H1 (cell line): ENCODE results near the gene ATE1. TPM values are rescaled to one million over a fixed set of nuclear protein-coding genes. Genes with fewer than 3 reads are reported as not detected.

ENCODE experiments used
- CTCF ChIA-PET: fragments of 300-600 bp; sonication (Branson Sonifier 250); formaldehyde crosslinking; loops from one replicate; lab custom pipeline; 2021; ENCODE audit not compliant: partially characterized antibody; lab: Charles Lee
- POLR2A ChIA-PET: fragments of 300-600 bp; sonication (Branson Sonifier 250); formaldehyde crosslinking; loops from one replicate; lab custom pipeline; 2021; ENCODE audit warnings: inconsistent platforms; ENCODE audit not compliant: partially characterized antibody; lab: Charles Lee
- DNase-seq, 2 experiments: peaks; one replicate each; pipeline versions ENCODE4 v3.0.0 to v3.0.0-alpha.2; 2010 to 2022; ENCODE audit warnings: low spot score in 2 of 2, low read depth in 1 of 2, mixed read lengths in 1 of 2
- FAIRE-seq: peaks from 2 replicates; lab custom pipeline; 2011; peaks lifted over from hg19 to GRCh38; lab: Jason Lieb, UNC
- H2AFZ ChIP-seq: 2 replicates; pipeline ENCODE4 v1.8.1; 2012; ENCODE audit warnings: low read length, inconsistent platforms
- H2AK5ac ChIP-seq: 2 replicates; pipeline ENCODE4 v1.6.1; 2013; ENCODE audit warnings: low read depth, low read length
- H2BK120ac ChIP-seq: replicated peaks from 2 replicates; pipeline ENCODE3; 2013; ENCODE audit warnings: low read depth, low read length, inconsistent platforms
- H2BK12ac ChIP-seq: 2 replicates; pipeline ENCODE4 v1.6.1; 2013; ENCODE audit warnings: low read depth, low read length
- H2BK15ac ChIP-seq: 2 replicates; pipeline ENCODE4 v1.6.1; 2013; ENCODE audit warnings: low read length
- H2BK20ac ChIP-seq: 2 replicates; pipeline ENCODE4 v1.6.1; 2013; ENCODE audit warnings: low read length
- H2BK5ac ChIP-seq: 2 replicates; pipeline ENCODE4 v1.6.1; 2013; ENCODE audit warnings: low read depth, low read length
- H3K14ac ChIP-seq: 2 replicates; pipeline ENCODE4 v1.6.1; 2013; ENCODE audit warnings: inconsistent platforms; ENCODE audit not compliant: insufficient read length
- H3K18ac ChIP-seq: 2 replicates; pipeline ENCODE4 v1.6.1; 2013; ENCODE audit warnings: low read length; ENCODE audit errors: extremely low read depth
- H3K23ac ChIP-seq: 2 replicates; pipeline ENCODE4 v1.6.1; 2013; ENCODE audit warnings: inconsistent platforms; ENCODE audit not compliant: insufficient read length
- H3K23me2 ChIP-seq: 2 replicates; pipeline ENCODE4 v1.6.1; 2013; ENCODE audit warnings: low read depth, low read length
- H3K27ac ChIP-seq: 2 replicates; pipeline ENCODE4 v1.6.1; 2011; ENCODE audit warnings: low read depth, low read length, inconsistent platforms
- H3K27me3 ChIP-seq, 4 experiments: replicated peaks in 1 of 4; 1 replicate in 1 of 4; 2 replicates in 3 of 4; pipeline versions ENCODE4 v1.6.1 to v1.8.1; 2011 to 2013; ENCODE audit warnings: low read length in 3 of 4, mild to moderate bottlenecking in 3 of 4, inconsistent platforms in 2 of 4, mixed read lengths in 2 of 4, moderate library complexity in 1 of 4; ENCODE audit not compliant: control insufficient read depth in 3 of 4, insufficient read depth in 3 of 4; ENCODE audit errors: extremely low read depth in 1 of 4
- H3K36me3 ChIP-seq, 4 experiments: 2 replicates each; pipeline versions ENCODE4 v1.6.1 to v1.8.1; 2011 to 2013; ENCODE audit warnings: mild to moderate bottlenecking in 4 of 4, low read length in 3 of 4, moderate library complexity in 2 of 4, control low read depth in 1 of 4, inconsistent platforms in 1 of 4; ENCODE audit not compliant: insufficient read depth in 4 of 4, control insufficient read depth in 2 of 4
- H3K4ac ChIP-seq: replicated peaks from 2 replicates; pipeline ENCODE3; 2013; ENCODE audit warnings: low read length, low read depth, mixed read lengths, inconsistent platforms; ENCODE audit not compliant: insufficient read length
- H3K4me1 ChIP-seq, 4 experiments: replicated peaks in 1 of 4; 1 replicate in 1 of 4; 2 replicates in 3 of 4; pipeline versions ENCODE4 v1.6.1 to v1.8.1; 2011 to 2013; ENCODE audit warnings: low read length in 3 of 4, inconsistent platforms in 2 of 4, mixed read lengths in 1 of 4; ENCODE audit not compliant: insufficient read depth in 4 of 4, control insufficient read depth in 3 of 4
- H3K4me2 ChIP-seq, 2 experiments: 2 replicates each; pipeline versions ENCODE4 v1.6.1 to v1.8.1; 2011 to 2013; ENCODE audit warnings: low read depth in 2 of 2, low read length in 2 of 2, control low read depth in 1 of 2, inconsistent platforms in 1 of 2, mild to moderate bottlenecking in 1 of 2; ENCODE audit not compliant: insufficient read depth in 1 of 2
- H3K4me3 ChIP-seq, 4 experiments: fragments of 200-600, 300-600 bp in 1 of 4; sonication (generic), shearing (Covaris generic), sonication (Bioruptor Twin) in 1 of 4; 2 replicates each; pipeline versions ENCODE4 v1.5.1 to v1.8.1; 2011 to 2016; ENCODE audit warnings: low read length in 4 of 4, low read depth in 3 of 4, control low read depth in 2 of 4, inconsistent platforms in 2 of 4, mild to moderate bottlenecking in 2 of 4, mixed read lengths in 1 of 4, moderate library complexity in 1 of 4; ENCODE audit not compliant: insufficient read depth in 2 of 4; ENCODE audit errors: extremely low read depth in 1 of 4
- H3K56ac ChIP-seq: replicated peaks from 2 replicates; pipeline ENCODE3; 2013; ENCODE audit warnings: low read depth, mild to moderate bottlenecking, mixed read lengths, low read length, inconsistent platforms; ENCODE audit not compliant: insufficient read length
- H3K79me1 ChIP-seq: 2 replicates; pipeline ENCODE4 v1.6.1; 2013; ENCODE audit warnings: low read depth, low read length, control low read depth
- H3K79me2 ChIP-seq, 2 experiments: 2 replicates each; pipeline versions ENCODE4 v1.6.1 to v1.8.1; 2012 to 2013; ENCODE audit warnings: low read length in 2 of 2, mild to moderate bottlenecking in 2 of 2, inconsistent platforms in 1 of 2; ENCODE audit not compliant: insufficient read depth in 2 of 2, control insufficient read depth in 1 of 2
- H3K9ac ChIP-seq, 4 experiments: replicated peaks in 1 of 4; 1 replicate in 1 of 4; 2 replicates in 3 of 4; pipeline versions ENCODE4 v1.6.1 to v1.8.1; 2011 to 2013; ENCODE audit warnings: low read depth in 3 of 4, low read length in 3 of 4, control low read depth in 2 of 4, mild to moderate bottlenecking in 2 of 4, moderate library complexity in 2 of 4, inconsistent platforms in 1 of 4; ENCODE audit errors: extremely low read depth in 1 of 4
- H3K9me3 ChIP-seq, 2 experiments: 2 replicates each; pipeline versions ENCODE4 v1.6.1 to v1.8.1; 2012 to 2013; ENCODE audit warnings: mild to moderate bottlenecking in 2 of 2, moderate library complexity in 2 of 2, control low read depth in 1 of 2, inconsistent platforms in 1 of 2, low read depth in 1 of 2, low read length in 1 of 2, mixed read lengths in 1 of 2; ENCODE audit not compliant: insufficient read depth in 2 of 2
- H4K20me1 ChIP-seq, 2 experiments: replicated peaks in 1 of 2; 2 replicates each; pipeline versions ENCODE3 to v1.8.1; 2011 to 2013; ENCODE audit warnings: inconsistent platforms in 2 of 2, low read length in 2 of 2, mild to moderate bottlenecking in 1 of 2; ENCODE audit not compliant: insufficient read depth in 2 of 2, control insufficient read depth in 1 of 2
- H4K5ac ChIP-seq: 2 replicates; pipeline ENCODE4 v1.6.1; 2013; ENCODE audit warnings: low read length, low read depth, mixed read lengths, inconsistent platforms; ENCODE audit not compliant: insufficient read length
- H4K8ac ChIP-seq: 2 replicates; pipeline ENCODE4 v1.8.0; 2013; ENCODE audit warnings: mild to moderate bottlenecking, moderate library complexity, low read length, inconsistent platforms; ENCODE audit not compliant: insufficient read depth; ENCODE audit errors: extremely low read depth
- H4K91ac ChIP-seq: replicated peaks from 2 replicates; pipeline ENCODE3; 2013; ENCODE audit warnings: low read length, mixed read lengths, inconsistent platforms; ENCODE audit not compliant: insufficient read length
- ATF2 ChIP-seq: IDR thresholded peaks from 2 replicates; pipeline ENCODE4 v1.6.1; 2012; ENCODE audit warnings: low read length, inconsistent platforms
- CREB1 ChIP-seq: IDR thresholded peaks from 2 replicates; pipeline ENCODE4 v1.6.1; 2012; ENCODE audit warnings: inconsistent platforms
- E2F6 ChIP-seq: IDR thresholded peaks from 2 replicates; pipeline ENCODE4 v1.6.1; 2012; ENCODE audit warnings: inconsistent platforms
- KDM4A ChIP-seq: IDR thresholded peaks from one replicate; pipeline ENCODE4 v1.7.1; 2012; ENCODE audit warnings: low read depth, mild to moderate bottlenecking, moderate library complexity, low read length, inconsistent platforms; ENCODE audit not compliant: severe bottlenecking
- POU5F1 ChIP-seq: IDR thresholded peaks from 2 replicates; pipeline ENCODE4 v1.6.1; 2011; ENCODE audit warnings: low read depth, mild to moderate bottlenecking, low read length, moderate library complexity
- RAD21 ChIP-seq, 2 experiments: IDR thresholded peaks in 1 of 2; conservative IDR thresholded peaks in 1 of 2; 2 replicates each; pipeline ENCODE4 v1.6.1; 2011; ENCODE audit warnings: low read depth in 2 of 2, low read length in 2 of 2, improper control_type of control experiment in 1 of 2, inconsistent platforms in 1 of 2, mild to moderate bottlenecking in 1 of 2, moderate library complexity in 1 of 2
- RFX5 ChIP-seq: IDR thresholded peaks from 2 replicates; pipeline ENCODE4 v1.6.1; 2011; ENCODE audit warnings: low read depth, low read length, improper control_type of control experiment, borderline replicate concordance
- TAF1 ChIP-seq: IDR thresholded peaks from 2 replicates; pipeline ENCODE4 v1.6.1; 2011; ENCODE audit warnings: mild to moderate bottlenecking, low read depth, low read length
- WGBS, 2 experiments: shearing (Covaris generic) in 1 of 2; methylation state at CpG; one replicate each; pipeline versions ENCODE4 v1.1.6 to v1.1.7; 2013 to 2015; ENCODE audit warnings: low lambda C conversion rate in 2 of 2, mixed read lengths in 2 of 2, inconsistent platforms in 1 of 2, low coverage in 1 of 2, missing lambda C conversion rate in 1 of 2; ENCODE audit not compliant: insufficient replicate concordance in 2 of 2, insufficient coverage in 1 of 2, insufficient read length in 1 of 2; ENCODE audit errors: extremely low coverage in 1 of 2, missing lambda C conversion rate in 1 of 2; 5-methylcytosine and 5-hydroxymethylcytosine counted together
- polyA plus RNA-seq, 7 experiments: library from polyadenylated mRNA; depleted of rRNA in 3 of 7; stranded (reverse) in 5 of 7; unstranded in 2 of 7; fragments of >200 nt in 5 of 7; fragments of 200-250 nt in 2 of 7; gene quantifications; 1 replicate in 5 of 7; 2 replicates in 1 of 7; 4 replicates in 1 of 7; pipeline versions ENCODE4 v1.2.1 to v1.2.3, GENCODE V29; 2011 to 2013; ENCODE audit warnings: missing spikeins in 2 of 7, mixed read lengths in 2 of 7
- total RNA-seq: library from RNA; stranded (reverse); fragmentation: NEBNext Ultra II Directional; extraction: Animal tissue kit (Norgen Biotek cat#: 25700); gene quantifications from 2 replicates; pipeline ENCODE4 v1.2.1, GENCODE V29; 2021

ATE1 gene
- total and polyA plus RNA-seq, 2 of the 8 experiments (the other 6 are each of a cell fraction or from before 2014, with no cell fraction given), result 8.8 to 26.9 TPM

GRCh38 chr10:121702351-121703320, 225.2 kb downstream of the ATE1 start:
- no peaks in the 10 kb centered on the region for H3K9me3 ChIP-seq
- H3K23me2 ChIP-seq, result no peaks in the 10 kb centered on the region
- H2BK20ac ChIP-seq, result no peak overlapping the region
- H3K23ac ChIP-seq, result no peak overlapping the region
- no peaks in the 10 kb centered on the region for H3K79me2 ChIP-seq
- no peak overlapping the region for H4K8ac ChIP-seq
- H2BK120ac ChIP-seq, result no peak overlapping the region
- H3K4ac ChIP-seq, result no peak overlapping the region
- H3K9ac ChIP-seq, result no peak overlapping the region
- H2BK12ac ChIP-seq, result no peak overlapping the region
- peak; percentile 7 for FAIRE-seq
- H2BK5ac ChIP-seq, result no peak overlapping the region
- no peaks in the 10 kb centered on the region for H3K79me1 ChIP-seq
- H4K20me1 ChIP-seq, result no peaks in the 10 kb centered on the region
- H3K56ac ChIP-seq, result no peak overlapping the region
- H2AK5ac ChIP-seq, result no peak overlapping the region
- H3K27ac ChIP-seq, result no peak overlapping the region
- no peak overlapping the region for H2BK15ac ChIP-seq
- CTCF ChIA-PET, result interaction anchor here (0.6 to 1.1 kb wide), 5 partner anchors 9 to 41 kb away, joined by 3 read pairs; no protein-coding TSS in a partner anchor
- H3K4me2 ChIP-seq, result no peak overlapping the region
- H3K18ac ChIP-seq, result no peak overlapping the region
- DNase-seq, result no peak
- no peaks in the 10 kb centered on the region for H3K36me3 ChIP-seq
- no peak overlapping the region for H3K14ac ChIP-seq
- H2AFZ ChIP-seq, result no peak overlapping the region
- TF ChIP-seq RFX5 (no peak), CREB1 (no peak), RAD21 (IDR thresholded peaks at IDR 0.05 in 1 of 2, conservative IDR thresholded peaks at IDR 0.05 in 1 of 2; ENCODE audit: low read depth in 2 of 2, low read length in 2 of 2) (no peak), POU5F1 (no peak), E2F6 (no peak), ATF2 (no peak), KDM4A (no peak), TAF1 (no peak)
- H4K91ac ChIP-seq, result no peak overlapping the region
- no peaks in the 10 kb centered on the region for H3K4me1 ChIP-seq
- WGBS, 2 experiments, result 83% methylated on average over 13 of the region's 13 CpGs; no CpG with 5 or more reads in 1 of the 2 experiments
- H4K5ac ChIP-seq, result no peak overlapping the region
- H3K27me3 ChIP-seq, result no peaks in the 10 kb centered on the region
- H3K4me3 ChIP-seq, result no peak overlapping the region
- POLR2A ChIA-PET, result no interaction called here
